Activated naive CD8-positive, alpha-beta T cell (primary cell): ENCODE results near the gene KPTN.

ENCODE experiments used
- H3K27ac Mint-ChIP-seq: one replicate; pipeline ENCODE4 v1.8.0; 2021; ENCODE audit warnings: mixed read lengths
- H3K27me3 Mint-ChIP-seq: one replicate; pipeline ENCODE4 v1.8.0; 2021; ENCODE audit warnings: mixed read lengths
- H3K36me3 Mint-ChIP-seq: one replicate; pipeline ENCODE4 v1.8.0; 2021; ENCODE audit warnings: mixed read lengths
- H3K4me1 Mint-ChIP-seq: one replicate; pipeline ENCODE4 v1.8.0; 2021; ENCODE audit warnings: low read depth, mixed read lengths
- H3K4me3 Mint-ChIP-seq: one replicate; pipeline ENCODE4 v1.8.0; 2021; ENCODE audit warnings: mild to moderate bottlenecking, mixed read lengths
- H3K9me3 Mint-ChIP-seq: one replicate; pipeline ENCODE4 v1.8.0; 2021; ENCODE audit warnings: low read depth, mixed read lengths

KPTN gene

GRCh38 chr19:47471381-47471732, 12.7 kb downstream of the KPTN start:
- Mint-ChIP-seq H3K27me3 (peaks cover 29% of the 10 kb centered on the region), H3K4me3 (peak overlapping the region; percentile 66), H3K9me3 (no peaks in the 10 kb centered on the region), H3K4me1 (peaks cover 14% of the 10 kb centered on the region), H3K36me3 (peaks cover 3% of the 10 kb centered on the region), H3K27ac (no peak overlapping the region)

- H3K4me3 Mint-ChIP-seq, result peak overlapping the region; percentile 8
- H3K27me3 Mint-ChIP-seq, result peaks cover 29% of the 10 kb centered on the region
Measured at GRCh38 chr19:47470447-47471195, 13.4 kb downstream of the KPTN start.

GRCh38 chr19:47469719-47470118, 14.3 kb downstream of the KPTN start:
- Mint-ChIP-seq H3K36me3 (peaks cover under 1% of the 10 kb centered on the region), H3K4me1 (peaks cover 14% of the 10 kb centered on the region), H3K27me3 (peaks cover 29% of the 10 kb centered on the region), H3K9me3 (no peaks in the 10 kb centered on the region), H3K27ac (no peak overlapping the region), H3K4me3 (no peak overlapping the region)

More at GRCh38 chr19:47470447-47471195, 13.4 kb downstream of the KPTN start:
- no peak overlapping the region for H3K27ac Mint-ChIP-seq
- H3K4me1 Mint-ChIP-seq, result peaks cover 14% of the 10 kb centered on the region
- H3K36me3 Mint-ChIP-seq, result peaks cover 3% of the 10 kb centered on the region
- H3K9me3 Mint-ChIP-seq, result no peaks in the 10 kb centered on the region

- Mint-ChIP-seq H3K27ac (no peak overlapping the region), H3K4me3 (no peak overlapping the region), H3K4me1 (peaks cover 14% of the 10 kb centered on the region), H3K9me3 (no peaks in the 10 kb centered on the region), H3K36me3 (no peaks in the 10 kb centered on the region), H3K27me3 (peaks cover 27% of the 10 kb centered on the region)
Measured at GRCh38 chr19:47469363-47469700, 14.7 kb downstream of the KPTN start.

DNA sequence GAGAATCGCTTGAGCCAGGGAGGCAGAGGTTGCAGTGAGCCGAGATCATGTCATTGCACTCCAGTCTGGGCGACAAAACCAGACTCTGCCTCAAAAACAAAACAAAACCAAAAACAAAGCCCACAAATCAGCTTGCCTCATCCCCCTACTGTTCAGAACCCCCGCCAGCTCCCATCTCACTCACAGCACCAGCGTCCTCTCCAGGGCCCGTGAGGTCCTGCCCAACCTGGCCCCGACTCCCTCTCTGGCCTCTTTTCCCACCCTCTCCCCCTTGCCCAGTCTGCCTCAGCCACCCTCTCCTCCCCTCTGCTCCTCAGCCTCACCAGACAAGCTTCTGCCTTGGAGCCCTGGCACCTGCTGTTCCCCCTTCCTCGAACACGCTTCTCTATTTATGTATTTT, 16.1 kb downstream of the KPTN start:
- Mint-ChIP-seq H3K4me1 (peaks cover 14% of the 10 kb centered on the region), H3K36me3 (no peaks in the 10 kb centered on the region), H3K9me3 (no peaks in the 10 kb centered on the region), H3K27me3 (peaks cover 27% of the 10 kb centered on the region), H3K4me3 (no peak overlapping the region), H3K27ac (no peak overlapping the region)

- peaks cover 19% of the 10 kb centered on the region for H3K27me3 Mint-ChIP-seq
- H3K4me3 Mint-ChIP-seq, result no peak overlapping the region
- no peaks in the 10 kb centered on the region for H3K36me3 Mint-ChIP-seq
- H3K4me1 Mint-ChIP-seq, result peaks cover 7% of the 10 kb centered on the region
- no peaks in the 10 kb centered on the region for H3K9me3 Mint-ChIP-seq
- no peak overlapping the region for H3K27ac Mint-ChIP-seq
Measured at GRCh38 chr19:47465957-47466356, 18.1 kb downstream of the KPTN start.

DNA sequence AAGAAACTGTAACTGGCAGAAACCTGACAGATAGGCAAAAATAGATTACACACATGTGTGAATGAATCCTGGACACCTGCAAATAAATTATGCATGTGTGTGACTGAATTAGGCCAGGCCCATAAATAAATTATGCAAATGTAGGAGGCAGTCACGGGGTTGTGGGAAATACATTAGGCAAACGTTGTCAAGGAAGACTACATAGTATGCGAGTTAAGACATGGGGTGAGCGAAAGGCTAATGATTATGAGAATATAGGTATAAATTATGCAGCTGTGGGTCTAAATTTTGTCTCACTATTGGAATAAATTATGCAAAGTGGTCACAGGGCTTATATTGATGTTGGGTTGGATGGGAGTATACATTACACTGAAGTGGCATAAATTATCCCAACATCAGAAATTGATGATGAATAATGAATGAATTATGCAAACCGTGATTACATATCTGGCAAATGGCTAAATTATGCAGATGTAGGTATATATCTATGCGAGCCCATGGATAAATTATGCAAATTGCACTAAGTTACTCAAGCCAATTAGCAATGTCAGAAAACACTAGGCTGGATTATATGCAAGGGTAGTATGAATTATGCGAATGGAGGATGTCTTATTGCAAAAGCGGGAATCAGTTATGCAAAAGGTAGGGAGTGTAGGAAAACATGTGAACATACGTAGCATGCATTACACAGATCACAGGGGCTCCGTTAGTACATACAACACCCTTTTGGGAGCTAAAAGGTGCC, 19.2 kb downstream of the KPTN start:
- Mint-ChIP-seq H3K4me3 (no peak overlapping the region), H3K9me3 (no peaks in the 10 kb centered on the region), H3K27me3 (peaks cover 11% of the 10 kb centered on the region), H3K36me3 (no peaks in the 10 kb centered on the region), H3K4me1 (no peaks in the 10 kb centered on the region), H3K27ac (no peak overlapping the region)

- H3K27me3 Mint-ChIP-seq, result peaks cover 3% of the 10 kb centered on the region
Measured at GRCh38 chr19:47461876-47462275, 22.1 kb downstream of the KPTN start.

GRCh38 chr19:47459477-47459876, 24.5 kb downstream of the KPTN start:
- Mint-ChIP-seq H3K4me3 (no peak overlapping the region), H3K36me3 (no peaks in the 10 kb centered on the region), H3K4me1 (peaks cover 2% of the 10 kb centered on the region), H3K27ac (no peak overlapping the region), H3K27me3 (peaks cover 18% of the 10 kb centered on the region), H3K9me3 (peaks cover 5% of the 10 kb centered on the region)

More at GRCh38 chr19:47461876-47462275, 22.1 kb downstream of the KPTN start:
- no peak overlapping the region for H3K27ac Mint-ChIP-seq
- peaks cover 2% of the 10 kb centered on the region for H3K4me1 Mint-ChIP-seq
- no peaks in the 10 kb centered on the region for H3K9me3 Mint-ChIP-seq
- H3K4me3 Mint-ChIP-seq, result no peak overlapping the region
- no peaks in the 10 kb centered on the region for H3K36me3 Mint-ChIP-seq

DNA sequence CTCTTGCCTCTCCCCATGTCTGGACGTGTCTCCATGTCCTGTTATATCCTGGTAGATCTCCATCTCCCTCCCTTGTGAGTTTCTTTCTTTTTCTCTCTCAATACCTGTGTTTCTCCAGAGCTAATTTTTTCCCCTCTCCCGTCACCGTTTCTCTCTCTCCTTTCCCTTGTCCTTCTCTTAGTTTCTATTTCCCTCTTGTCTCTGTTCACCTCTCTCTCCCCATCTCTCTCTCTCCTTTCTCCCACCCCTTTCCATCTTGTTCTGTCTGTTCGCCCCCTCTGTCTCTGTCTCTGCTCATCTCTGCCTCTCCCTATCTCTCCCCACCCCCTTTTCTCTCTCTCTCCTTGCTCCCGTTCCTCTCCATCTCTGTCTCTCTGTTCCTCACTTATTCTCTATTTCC, 25.3 kb downstream of the KPTN start:
- H3K4me3 Mint-ChIP-seq, result no peak overlapping the region
- H3K9me3 Mint-ChIP-seq, result peaks cover 5% of the 10 kb centered on the region
- H3K4me1 Mint-ChIP-seq, result peaks cover 2% of the 10 kb centered on the region
- peaks cover 23% of the 10 kb centered on the region for H3K27me3 Mint-ChIP-seq
- H3K27ac Mint-ChIP-seq, result no peak overlapping the region
- no peaks in the 10 kb centered on the region for H3K36me3 Mint-ChIP-seq

GRCh38 chr19:47456721-47457474, 27.1 kb downstream of the KPTN start:
- Mint-ChIP-seq H3K27ac (no peak overlapping the region), H3K9me3 (peaks cover 5% of the 10 kb centered on the region), H3K36me3 (no peaks in the 10 kb centered on the region), H3K4me3 (no peak overlapping the region), H3K27me3 (peaks cover 23% of the 10 kb centered on the region), H3K4me1 (peaks cover 2% of the 10 kb centered on the region)

DNA sequence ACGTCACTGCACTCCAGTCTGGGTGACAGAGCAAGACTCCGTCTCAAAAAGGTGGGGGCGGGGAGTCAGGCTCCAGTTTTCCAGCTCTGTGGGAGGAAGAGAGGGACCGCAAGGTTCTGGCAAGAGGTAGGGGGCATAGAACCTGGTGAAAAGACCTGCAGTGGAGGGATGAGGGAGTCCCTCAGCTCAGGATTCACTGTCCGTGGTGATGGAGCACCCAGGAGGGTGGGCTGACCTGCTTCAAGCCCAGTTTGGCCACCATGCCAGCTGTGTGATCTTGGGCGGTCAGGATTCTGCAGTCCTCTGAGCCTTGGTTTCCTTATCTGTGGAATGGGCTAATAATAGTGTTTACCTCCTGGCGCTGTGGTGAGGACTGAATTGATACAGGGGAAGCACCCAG, 33.5 kb downstream of the KPTN start:
- Mint-ChIP-seq H3K27ac (no peak overlapping the region), H3K36me3 (no peaks in the 10 kb centered on the region), H3K27me3 (peaks cover 20% of the 10 kb centered on the region)

DNA sequence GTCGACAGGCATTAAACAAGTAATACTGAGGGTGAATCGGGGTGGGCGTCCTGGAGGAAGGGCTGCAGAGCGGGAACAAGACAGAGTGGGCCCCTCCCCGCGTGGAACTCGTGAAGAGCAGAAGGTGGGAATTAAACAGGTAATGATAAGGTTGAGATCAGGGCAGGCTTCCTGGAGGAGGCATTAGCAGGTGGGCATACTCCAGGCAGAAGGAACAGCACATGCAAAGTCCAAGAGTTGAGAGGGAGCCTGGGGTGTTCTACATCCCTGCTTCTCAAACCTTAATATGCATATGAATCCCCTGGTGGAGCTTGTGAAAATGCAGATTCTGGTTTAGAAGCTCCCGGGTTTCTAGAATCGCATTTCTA, 35.7 kb downstream of the KPTN start:
- Mint-ChIP-seq H3K36me3 (no peaks in the 10 kb centered on the region), H3K27ac (no peak overlapping the region), H3K4me1 (peaks cover 42% of the 10 kb centered on the region), H3K27me3 (peaks cover 23% of the 10 kb centered on the region), H3K9me3 (no peaks in the 10 kb centered on the region), H3K4me3 (peak overlapping the region; percentile 23)

More for the DNA sequence above, 33.5 kb downstream of the KPTN start:
- Mint-ChIP-seq H3K4me3 (no peak overlapping the region), H3K4me1 (peaks cover 22% of the 10 kb centered on the region), H3K9me3 (peaks cover 3% of the 10 kb centered on the region)

DNA sequence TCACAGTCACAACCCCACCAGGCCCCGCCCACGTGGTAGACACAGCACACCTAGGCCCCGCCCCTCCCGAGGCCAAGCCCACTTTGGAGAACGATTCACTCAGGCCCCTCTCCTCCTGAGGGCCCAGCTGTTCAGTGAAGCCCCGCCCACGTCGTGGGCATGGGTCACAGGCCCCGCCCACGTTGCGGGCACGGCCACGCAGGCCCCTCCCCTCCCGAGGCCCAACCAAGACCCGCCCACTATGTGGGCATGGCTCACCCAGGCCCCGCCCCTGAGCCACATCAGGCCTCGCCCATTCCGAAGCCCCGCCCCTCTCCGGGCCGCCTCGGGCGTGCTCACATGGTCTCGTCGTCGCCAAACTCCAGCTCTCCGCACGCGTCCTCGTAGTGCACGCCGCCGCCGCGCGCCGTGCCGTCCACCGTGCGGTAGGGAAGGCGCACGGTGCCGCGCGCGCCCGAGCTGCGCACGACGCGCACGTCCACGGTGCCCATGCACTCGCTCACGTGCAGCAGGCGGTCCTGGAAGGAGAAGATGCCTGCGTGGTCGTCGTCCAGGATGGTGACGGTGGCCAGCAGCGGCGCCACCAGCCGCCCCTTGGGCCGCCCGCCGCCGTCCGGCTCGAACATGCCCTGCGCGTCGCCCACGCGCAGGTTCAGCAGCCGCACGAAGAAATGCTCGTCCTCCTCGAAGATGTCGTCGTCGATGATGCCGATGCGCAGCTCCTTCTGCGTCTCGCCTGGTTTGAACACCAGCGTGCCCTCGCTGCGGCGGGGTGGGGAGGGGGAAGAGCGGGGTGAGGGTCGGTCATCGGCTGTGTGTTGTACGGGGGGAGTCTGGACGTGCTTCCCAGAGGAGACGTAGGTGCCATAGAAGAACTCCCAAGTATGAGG, 36.3 kb downstream of the KPTN start:
- no peaks in the 10 kb centered on the region for H3K36me3 Mint-ChIP-seq
- H3K9me3 Mint-ChIP-seq, result no peaks in the 10 kb centered on the region
- H3K27me3 Mint-ChIP-seq, result peaks cover 28% of the 10 kb centered on the region
- H3K4me1 Mint-ChIP-seq, result peaks cover 44% of the 10 kb centered on the region
- H3K27ac Mint-ChIP-seq, result no peak overlapping the region
- H3K4me3 Mint-ChIP-seq, result peak overlapping the region; percentile 60
